HEK293 (cell line): ENCODE results near the gene TBC1D9B.

Experiments used
- CTCF ChIA-PET: fragments of 350-600 bp; formaldehyde crosslinking; extraction: SDS; loops from one replicate; lab custom pipeline; 2021; ENCODE audit warnings: antibody characterized with exemption; lab: Yijun Ruan, JAX
- POLR2A ChIA-PET: fragments of 300-600 bp; formaldehyde crosslinking; extraction: SDS; loops from one replicate; lab custom pipeline; 2020; ENCODE audit warnings: antibody characterized with exemption, inconsistent platforms; lab: Yijun Ruan, JAX
- H3K27ac ChIP-seq: fragments of 200-500 bp; sonication (Bioruptor generic); 2 replicates; pipeline ENCODE4 v1.5.1; 2014; ENCODE audit warnings: low read depth, low read length, control low read depth, inconsistent platforms; ENCODE audit errors: extremely low read depth
- H3K36me3 ChIP-seq, 2 experiments: fragments of 200-500 bp in 1 of 2; sonication (Bioruptor generic) in 1 of 2; 1 replicate in 1 of 2; 2 replicates in 1 of 2; pipeline ENCODE4 v1.5.1; 2014 to 2017; ENCODE audit warnings: inconsistent platforms in 2 of 2, low read length in 2 of 2; ENCODE audit not compliant: control insufficient read depth in 2 of 2, insufficient read depth in 1 of 2
- H3K4me1 ChIP-seq: fragments of 200-500 bp; sonication (Bioruptor generic); 2 replicates; pipeline ENCODE4 v1.5.1; 2014; ENCODE audit warnings: mild to moderate bottlenecking, low read length, inconsistent platforms; ENCODE audit not compliant: control insufficient read depth, insufficient read depth
- H3K4me3 ChIP-seq: 2 replicates; pipeline ENCODE4 v1.5.1; 2011; ENCODE audit warnings: low read depth, mild to moderate bottlenecking, control low read depth, low read length, moderate library complexity
- H3K9me3 ChIP-seq: fragments of 200-500 bp; sonication (Bioruptor generic); 2 replicates; pipeline ENCODE4 v1.5.1; 2014; ENCODE audit warnings: low read depth, low read length, inconsistent platforms; ENCODE audit not compliant: control insufficient read depth, insufficient read depth
- GLI4 ChIP-seq: fragments of 450-650 bp; formaldehyde crosslinking; IDR thresholded peaks from 2 replicates; pipeline ENCODE4 v1.5.1; 2016; ENCODE audit warnings: missing biosample characterization, missing genetic modification characterization
- ZBTB1 ChIP-seq: fragments of 450-650 bp; formaldehyde crosslinking; IDR thresholded peaks from 2 replicates; pipeline ENCODE4 v1.5.1; 2016; ENCODE audit warnings: missing biosample characterization, missing genetic modification characterization
- ZNF112 ChIP-seq: fragments of 450-650 bp; formaldehyde crosslinking; IDR thresholded peaks from 2 replicates; pipeline ENCODE4 v1.5.0; 2017; ENCODE audit warnings: missing biosample characterization, missing genetic modification characterization
- ZNF146 ChIP-seq: fragments of 450-650 bp; formaldehyde crosslinking; IDR thresholded peaks from 2 replicates; pipeline ENCODE4 v1.5.1; 2016; ENCODE audit warnings: missing biosample characterization, missing genetic modification characterization
- ZNF169 ChIP-seq: fragments of 450-650 bp; formaldehyde crosslinking; IDR thresholded peaks from 2 replicates; pipeline ENCODE4 v1.5.1; 2016; ENCODE audit warnings: missing biosample characterization, missing genetic modification characterization
- ZNF266 ChIP-seq: fragments of 450-650 bp; formaldehyde crosslinking; IDR thresholded peaks from 2 replicates; pipeline ENCODE4 v1.5.1; 2016; ENCODE audit warnings: missing biosample characterization, missing genetic modification characterization, low read depth
- ZNF548 ChIP-seq: fragments of 450-650 bp; formaldehyde crosslinking; IDR thresholded peaks from 2 replicates; pipeline ENCODE4 v1.5.1; 2016; ENCODE audit warnings: missing biosample characterization, missing genetic modification characterization
- ZNF670 ChIP-seq: fragments of 450-650 bp; formaldehyde crosslinking; IDR thresholded peaks from 2 replicates; pipeline ENCODE4 v1.5.1; 2016; ENCODE audit warnings: missing biosample characterization, missing genetic modification characterization, low read depth
- ZNF785 ChIP-seq: fragments of 450-650 bp; formaldehyde crosslinking; IDR thresholded peaks from 2 replicates; pipeline ENCODE4 v1.5.1; 2016; ENCODE audit warnings: missing biosample characterization, missing genetic modification characterization
- ZNF792 ChIP-seq: fragments of 450-650 bp; formaldehyde crosslinking; IDR thresholded peaks from 2 replicates; pipeline ENCODE4 v1.5.1; 2016; ENCODE audit warnings: missing biosample characterization, missing genetic modification characterization
- TF ChIP-seq, protein P1 (sequence below): sonication (generic); formaldehyde crosslinking; IDR thresholded peaks from 2 replicates; pipeline ENCODE4 v1.8.1; 2022; ENCODE audit warnings: mild to moderate bottlenecking, moderate library complexity, missing genetic modification reagents
- TF ChIP-seq, protein P2 (sequence below): fragments of 450-650 bp; formaldehyde crosslinking; IDR thresholded peaks from 2 replicates; pipeline ENCODE4 v1.5.1; 2016; ENCODE audit warnings: missing biosample characterization, missing genetic modification characterization
- TF ChIP-seq, protein P3 (sequence below): fragments of 450-650 bp; IDR thresholded peaks from 2 replicates; pipeline ENCODE4 v1.5.1; 2018; ENCODE audit warnings: missing biosample characterization, missing genetic modification characterization
- TF ChIP-seq, protein P4 (sequence below): IDR thresholded peaks from 2 replicates; pipeline ENCODE4 v1.6.1; 2011; ENCODE audit warnings: mild to moderate bottlenecking, low read depth, low read length, borderline replicate concordance

The TBC1D9B gene

DNA sequence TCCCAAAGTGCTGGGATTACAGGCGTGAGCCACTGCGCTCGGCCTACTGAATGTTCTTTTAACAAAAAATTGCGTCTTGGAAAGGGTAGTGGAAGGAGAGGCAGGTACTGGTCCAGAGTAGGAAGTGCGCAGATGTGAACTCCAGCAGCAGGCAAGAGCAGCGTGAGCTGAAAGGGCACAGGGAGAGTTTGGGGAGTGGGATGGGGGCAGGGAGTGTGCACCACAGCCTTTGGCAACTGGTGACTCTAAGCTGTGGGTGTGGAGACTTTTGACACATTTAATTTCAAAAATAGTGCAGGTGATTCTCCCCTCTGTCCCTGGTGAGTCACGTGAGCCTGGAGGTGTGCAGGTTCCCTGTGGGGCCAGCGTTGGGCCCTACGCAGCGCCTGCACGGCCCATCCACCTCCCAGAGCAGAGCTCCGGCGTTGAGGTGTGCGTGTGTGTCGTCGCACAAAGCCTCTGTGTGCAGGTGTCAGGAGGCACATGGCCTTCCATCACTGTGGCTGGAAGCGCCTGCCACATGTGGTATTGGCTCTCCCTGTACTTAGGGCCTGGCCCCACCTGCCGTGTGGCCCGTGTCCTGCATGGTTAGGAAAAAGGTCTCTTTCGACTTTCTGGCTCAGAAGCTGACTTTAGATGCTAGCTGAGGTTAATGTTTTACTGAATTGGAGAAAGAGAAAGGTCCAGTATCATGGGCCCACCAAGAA, 75.5 kb downstream of the TBC1D9B start:
- no peaks in the 10 kb centered on the region for H3K4me1 ChIP-seq
- H3K4me3 ChIP-seq = no peak overlapping the region
- ChIA-PET CTCF (no interaction called here), POLR2A (interaction anchor here (0.8 kb wide), 2 partner anchors 10 to 12 kb away, joined by 3 to 4 read pairs; partner anchors contain the start of gene SQSTM1)
- no peaks in the 10 kb centered on the region for H3K9me3 ChIP-seq
- peaks cover 32 to 89% of the 10 kb centered on the region in 2 experiments for H3K36me3 ChIP-seq
- peak overlapping the region; percentile 37; the same call in 1 of the 2 replicates for H3K27ac ChIP-seq
- TF ChIP-seq, protein P1, sequence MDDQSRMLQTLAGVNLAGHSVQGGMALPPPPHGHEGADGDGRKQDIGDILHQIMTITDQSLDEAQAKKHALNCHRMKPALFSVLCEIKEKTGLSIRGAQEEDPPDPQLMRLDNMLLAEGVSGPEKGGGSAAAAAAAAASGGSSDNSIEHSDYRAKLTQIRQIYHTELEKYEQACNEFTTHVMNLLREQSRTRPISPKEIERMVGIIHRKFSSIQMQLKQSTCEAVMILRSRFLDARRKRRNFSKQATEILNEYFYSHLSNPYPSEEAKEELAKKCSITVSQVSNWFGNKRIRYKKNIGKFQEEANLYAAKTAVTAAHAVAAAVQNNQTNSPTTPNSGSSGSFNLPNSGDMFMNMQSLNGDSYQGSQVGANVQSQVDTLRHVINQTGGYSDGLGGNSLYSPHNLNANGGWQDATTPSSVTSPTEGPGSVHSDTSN (CRISPR knock-in tag) = no peak

DNA sequence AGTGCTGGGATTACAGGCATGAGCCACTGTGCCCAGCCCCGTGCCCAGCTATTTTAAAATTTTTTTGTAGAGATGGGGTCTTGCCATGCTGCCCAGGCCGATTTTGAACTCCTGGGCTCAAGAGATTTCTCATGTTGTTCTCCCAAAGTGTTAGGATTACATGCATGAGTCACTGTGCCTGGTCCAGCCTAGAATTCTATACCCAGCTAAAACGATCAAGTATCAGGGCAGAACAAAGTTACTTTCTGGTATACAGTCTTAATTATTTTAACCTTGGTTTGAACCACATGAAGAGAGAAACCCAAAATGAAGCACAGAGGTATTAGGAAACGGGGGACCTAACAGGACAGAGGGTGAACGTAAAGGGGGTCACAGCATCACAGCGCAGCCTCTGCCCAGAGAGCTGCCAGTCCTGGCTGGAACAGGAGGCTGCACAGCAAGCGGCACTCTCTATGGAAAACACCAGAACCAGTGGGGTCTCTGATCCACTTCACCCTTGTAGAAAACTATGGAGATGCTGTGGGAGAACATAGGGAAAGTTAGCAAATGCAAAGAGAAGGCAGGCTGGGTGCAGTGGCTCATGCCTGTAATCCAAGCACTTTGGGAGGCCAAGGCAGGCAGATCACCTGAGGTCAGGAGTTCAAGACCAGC, 76.8 kb downstream of the TBC1D9B start:
- POLR2A ChIA-PET = interaction anchor here (1.1 to 1.3 kb wide), 2 partner anchors 9 kb away, joined by 4 to 8 read pairs; no protein-coding TSS in a partner anchor
- no peaks in the 10 kb centered on the region for H3K4me1 ChIP-seq
- TF ChIP-seq, protein P2, sequence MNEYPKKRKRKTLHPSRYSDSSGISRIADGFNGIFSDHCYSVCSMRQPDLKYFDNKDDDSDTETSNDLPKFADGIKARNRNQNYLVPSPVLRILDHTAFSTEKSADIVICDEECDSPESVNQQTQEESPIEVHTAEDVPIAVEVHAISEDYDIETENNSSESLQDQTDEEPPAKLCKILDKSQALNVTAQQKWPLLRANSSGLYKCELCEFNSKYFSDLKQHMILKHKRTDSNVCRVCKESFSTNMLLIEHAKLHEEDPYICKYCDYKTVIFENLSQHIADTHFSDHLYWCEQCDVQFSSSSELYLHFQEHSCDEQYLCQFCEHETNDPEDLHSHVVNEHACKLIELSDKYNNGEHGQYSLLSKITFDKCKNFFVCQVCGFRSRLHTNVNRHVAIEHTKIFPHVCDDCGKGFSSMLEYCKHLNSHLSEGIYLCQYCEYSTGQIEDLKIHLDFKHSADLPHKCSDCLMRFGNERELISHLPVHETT (tag by site-specific recombination) = no peak
- TF ChIP-seq ZNF792 (tag by site-specific recombination) (no peak), ZNF112 (tag by site-specific recombination) (no peak), ZNF670 (tag by site-specific recombination) (no peak), GLI4 (tag by site-specific recombination) (no peak), ZBTB1 (tag by site-specific recombination) (no peak)
- TF ChIP-seq, protein P3, sequence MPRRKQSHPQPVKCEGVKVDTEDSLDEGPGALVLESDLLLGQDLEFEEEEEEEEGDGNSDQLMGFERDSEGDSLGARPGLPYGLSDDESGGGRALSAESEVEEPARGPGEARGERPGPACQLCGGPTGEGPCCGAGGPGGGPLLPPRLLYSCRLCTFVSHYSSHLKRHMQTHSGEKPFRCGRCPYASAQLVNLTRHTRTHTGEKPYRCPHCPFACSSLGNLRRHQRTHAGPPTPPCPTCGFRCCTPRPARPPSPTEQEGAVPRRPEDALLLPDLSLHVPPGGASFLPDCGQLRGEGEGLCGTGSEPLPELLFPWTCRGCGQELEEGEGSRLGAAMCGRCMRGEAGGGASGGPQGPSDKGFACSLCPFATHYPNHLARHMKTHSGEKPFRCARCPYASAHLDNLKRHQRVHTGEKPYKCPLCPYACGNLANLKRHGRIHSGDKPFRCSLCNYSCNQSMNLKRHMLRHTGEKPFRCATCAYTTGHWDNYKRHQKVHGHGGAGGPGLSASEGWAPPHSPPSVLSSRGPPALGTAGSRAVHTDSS = no peak
- no peak overlapping the region for H3K4me3 ChIP-seq
- CTCF ChIA-PET = no interaction called here
- no peaks in the 10 kb centered on the region for H3K9me3 ChIP-seq
- peaks cover 43 to 89% of the 10 kb centered on the region in 2 experiments for H3K36me3 ChIP-seq
- H3K27ac ChIP-seq = no peak overlapping the region

DNA sequence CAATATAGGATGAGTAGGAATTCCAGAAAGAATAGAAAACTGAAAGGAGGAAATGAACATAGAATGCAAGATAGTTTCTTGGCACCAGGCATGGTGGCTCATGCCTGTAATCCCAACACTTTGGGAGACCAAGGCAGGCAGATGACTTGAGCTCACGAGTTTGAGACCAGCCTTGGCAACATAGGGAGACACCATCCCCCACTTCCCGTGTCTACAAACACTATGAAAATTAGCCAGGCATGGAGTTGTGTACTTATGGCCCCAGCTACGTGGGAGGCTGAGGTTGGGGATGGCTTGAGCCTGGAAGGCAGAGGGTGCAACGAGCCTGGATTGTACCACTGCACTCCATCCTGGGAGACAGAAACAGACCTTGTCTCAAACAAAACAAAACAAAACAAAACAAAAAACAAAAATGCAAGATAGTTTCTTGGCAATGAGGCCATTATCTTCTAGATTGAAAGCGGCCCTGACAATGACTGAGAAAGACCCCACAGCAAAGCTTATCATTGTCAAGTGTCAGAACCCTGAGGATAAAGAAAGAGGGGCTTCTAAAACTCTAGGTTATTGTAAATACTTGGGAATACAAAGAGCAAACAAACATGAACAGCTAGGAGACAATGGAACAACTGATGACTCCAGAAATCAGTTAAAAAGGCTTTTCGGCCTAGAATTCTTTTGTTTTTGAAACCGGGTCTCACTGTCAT, 77.8 kb downstream of the TBC1D9B start:
- Histone ChIP-seq H3K36me3 (peaks cover 43 to 93% of the 10 kb centered on the region in 2 experiments), H3K4me1 (no peaks in the 10 kb centered on the region), H3K9me3 (no peaks in the 10 kb centered on the region), H3K4me3 (no peak overlapping the region), H3K27ac (no peak overlapping the region)
- TF ChIP-seq ZNF548 (no peak), ZNF785 (tag by site-specific recombination) (no peak), ZNF146 (tag by site-specific recombination) (no peak), ZNF169 (tag by site-specific recombination) (no peak), ZNF266 (tag by site-specific recombination) (no peak)
- TF ChIP-seq, protein P4, sequence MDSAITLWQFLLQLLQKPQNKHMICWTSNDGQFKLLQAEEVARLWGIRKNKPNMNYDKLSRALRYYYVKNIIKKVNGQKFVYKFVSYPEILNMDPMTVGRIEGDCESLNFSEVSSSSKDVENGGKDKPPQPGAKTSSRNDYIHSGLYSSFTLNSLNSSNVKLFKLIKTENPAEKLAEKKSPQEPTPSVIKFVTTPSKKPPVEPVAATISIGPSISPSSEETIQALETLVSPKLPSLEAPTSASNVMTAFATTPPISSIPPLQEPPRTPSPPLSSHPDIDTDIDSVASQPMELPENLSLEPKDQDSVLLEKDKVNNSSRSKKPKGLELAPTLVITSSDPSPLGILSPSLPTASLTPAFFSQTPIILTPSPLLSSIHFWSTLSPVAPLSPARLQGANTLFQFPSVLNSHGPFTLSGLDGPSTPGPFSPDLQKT = no peak
- POLR2A ChIA-PET = interaction anchor here (1.3 kb wide), 1 partner anchor 10 kb away, joined by 4 read pairs; no protein-coding TSS in a partner anchor
- CTCF ChIA-PET = no interaction called here
